GM18867 (cell line): ENCODE measurements around the gene WWOX.

Source experiments
- ATAC-seq: cut with Tn5 transposase; IDR thresholded peaks from one replicate; pipeline ENCODE4 v1.9.1; 2021; ENCODE audit warnings: mild to moderate bottlenecking, moderate library complexity; ENCODE audit not compliant: unreplicated experiment

WWOX gene

DNA sequence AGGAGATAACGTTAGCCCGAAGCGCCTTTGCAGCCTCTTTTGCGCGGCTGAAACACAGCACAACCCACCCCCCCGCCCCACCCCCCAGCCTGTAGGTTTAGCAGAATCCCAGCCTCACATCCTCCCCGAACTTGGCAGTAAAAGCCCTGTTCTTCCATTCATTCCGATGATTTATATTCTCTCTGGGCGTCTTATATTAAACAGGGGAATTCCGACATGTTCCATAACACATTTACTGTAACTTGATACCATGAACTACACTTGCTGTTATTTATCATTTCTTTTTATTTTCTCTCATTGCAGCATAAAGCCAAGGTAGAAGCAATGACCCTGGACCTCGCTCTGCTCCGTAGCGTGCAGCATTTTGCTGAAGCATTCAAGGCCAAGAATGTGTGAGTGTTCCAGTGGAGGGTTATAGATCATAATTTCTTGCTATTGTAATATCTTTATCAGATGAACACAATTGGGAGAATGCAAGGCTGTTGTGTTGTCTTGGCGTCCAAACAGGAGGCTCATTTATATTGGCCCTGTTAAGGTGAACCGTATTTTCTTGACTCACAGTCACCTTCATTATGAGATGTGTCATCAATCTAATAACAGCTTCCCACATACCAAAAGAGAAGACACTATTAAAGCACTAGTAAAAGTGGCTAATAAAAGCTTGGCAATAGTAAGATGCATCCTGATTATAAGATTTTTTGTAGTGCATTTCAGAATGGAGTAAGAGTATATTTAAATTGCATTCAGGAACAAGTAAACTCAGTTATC lies 287.3 kb downstream of the WWOX start:
- ATAC-seq: no peak

DNA sequence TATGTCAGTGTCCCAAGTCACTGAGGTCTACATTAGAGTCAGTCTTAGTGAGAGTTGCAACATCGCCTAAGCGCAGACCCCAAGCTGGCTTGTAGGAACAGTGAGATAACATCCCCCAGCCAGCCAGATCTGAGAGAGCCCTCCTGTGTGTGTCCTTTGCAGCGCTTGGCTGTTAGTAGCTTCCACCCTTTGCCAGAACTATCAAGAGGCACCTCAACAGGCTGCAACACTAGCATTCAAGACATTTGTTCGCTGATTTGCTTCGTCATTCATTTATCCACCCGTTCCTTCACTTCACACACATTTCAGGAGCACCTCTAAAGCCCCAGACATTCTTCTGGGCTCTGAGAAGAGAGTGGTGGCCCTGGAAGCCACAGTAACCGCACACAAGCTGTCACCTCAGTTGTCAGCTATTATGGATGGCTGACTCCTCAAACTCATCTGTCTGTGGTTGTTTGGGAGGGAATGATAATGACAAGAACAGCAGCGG lies 289.6 kb downstream of the WWOX start:
- no peak for ATAC-seq

DNA sequence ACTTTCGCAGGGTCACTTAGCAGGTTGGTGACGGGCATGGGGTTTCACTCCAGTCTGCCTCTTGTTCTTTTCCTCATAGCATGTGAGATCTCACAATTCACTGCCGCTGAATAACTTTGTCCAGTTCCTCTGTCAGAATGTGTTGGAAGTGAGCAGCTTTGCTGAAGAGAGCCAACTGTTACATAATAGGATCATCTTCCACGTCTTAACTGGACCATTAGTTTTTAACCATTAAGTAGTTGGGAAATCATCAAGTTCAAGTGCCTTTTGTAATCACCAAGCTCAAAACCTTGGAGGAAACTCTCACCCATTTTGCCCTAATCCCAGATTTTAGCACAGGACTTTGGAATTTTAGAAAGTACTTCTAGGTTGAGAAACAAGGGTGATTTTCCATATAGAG lies 290.6 kb downstream of the WWOX start:
- no peak for ATAC-seq

DNA sequence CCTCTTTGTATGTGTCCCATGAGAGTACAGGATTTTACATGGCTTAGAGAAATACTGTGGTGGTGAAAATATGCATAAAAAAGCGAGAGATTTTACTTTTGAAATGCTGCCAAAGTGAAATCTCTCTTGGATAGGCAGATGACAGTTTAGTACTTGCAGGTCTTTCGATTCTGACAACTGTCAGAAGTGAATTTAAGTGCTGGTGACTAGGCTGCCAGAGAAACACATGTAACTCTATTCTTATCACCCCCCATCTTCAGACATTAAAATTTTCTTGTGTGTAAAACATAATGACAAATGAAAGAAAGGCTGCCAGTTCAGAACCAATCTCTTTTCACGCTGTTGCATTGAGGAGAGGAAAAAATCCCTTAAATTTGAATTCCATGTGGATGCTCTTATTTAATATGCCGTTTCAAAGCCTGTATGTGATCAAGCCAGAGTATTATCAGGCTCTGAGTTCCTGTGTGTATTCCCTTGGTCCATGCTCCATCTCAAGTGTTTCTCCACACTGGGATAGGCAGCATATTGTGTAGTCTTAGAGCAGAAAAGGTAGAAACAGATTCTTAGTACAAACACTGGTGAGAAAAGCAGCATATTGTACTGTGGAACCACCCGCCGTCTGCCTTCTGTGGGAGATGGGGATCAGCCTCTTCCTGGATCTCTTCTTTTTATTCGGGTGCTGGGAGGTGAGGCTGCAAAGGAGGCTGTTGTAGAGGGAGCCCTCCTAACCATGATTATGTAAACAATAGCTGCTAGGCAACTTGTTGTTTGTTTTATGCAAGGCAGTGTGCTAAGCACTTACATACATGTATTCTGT lies 291.3 kb downstream of the WWOX start:
- ATAC-seq: no peak

DNA sequence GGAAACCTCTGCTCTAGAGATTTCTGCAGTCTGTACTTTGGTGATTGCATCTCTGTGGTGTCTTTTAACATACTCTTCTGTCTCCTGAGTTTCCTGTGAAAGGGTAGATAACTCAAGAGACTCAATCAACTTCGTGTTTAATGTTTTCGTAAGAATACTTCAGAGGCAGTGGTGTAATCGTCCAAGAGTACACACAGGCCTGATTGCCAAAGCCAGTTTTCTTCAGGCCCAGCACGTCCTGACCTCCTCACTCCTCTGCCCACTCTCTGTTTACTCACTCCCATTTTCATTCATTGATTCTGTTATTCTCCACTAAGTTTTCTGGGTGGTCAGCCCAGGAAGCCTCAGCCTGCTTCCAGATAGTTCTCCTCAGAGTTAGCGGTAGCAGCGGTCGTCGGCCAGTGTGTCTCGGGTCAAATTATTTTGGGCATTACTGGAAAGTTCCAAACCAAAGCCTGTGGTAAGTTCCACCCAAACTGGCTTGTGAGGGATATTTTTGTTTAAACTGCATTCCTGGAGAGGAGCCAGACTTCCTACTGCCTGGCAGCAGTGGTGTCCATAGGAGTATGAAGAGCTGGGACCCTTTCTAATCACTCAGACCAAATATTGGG lies 293.2 kb downstream of the WWOX start:
- no peak for ATAC-seq

DNA sequence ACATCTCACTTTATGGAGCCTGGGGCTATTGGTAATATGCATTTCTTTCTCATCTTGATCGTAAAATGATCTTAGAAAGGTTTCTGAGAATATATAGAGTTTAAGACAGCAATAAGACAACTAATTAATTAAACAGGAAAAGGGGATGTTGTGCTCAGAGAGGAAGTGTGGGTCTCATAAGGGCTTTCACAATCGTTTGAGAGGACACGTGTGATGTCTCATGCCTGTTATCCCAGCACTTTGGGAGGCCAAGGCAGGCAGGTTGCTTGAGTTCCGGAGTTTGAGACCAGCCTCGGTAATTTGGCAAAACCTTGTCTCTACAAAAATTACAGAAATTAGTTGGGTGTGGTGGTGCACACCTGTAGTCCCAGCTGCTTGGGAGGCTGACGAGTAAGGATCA lies 295.6 kb downstream of the WWOX start:
- ATAC-seq: no peak

DNA sequence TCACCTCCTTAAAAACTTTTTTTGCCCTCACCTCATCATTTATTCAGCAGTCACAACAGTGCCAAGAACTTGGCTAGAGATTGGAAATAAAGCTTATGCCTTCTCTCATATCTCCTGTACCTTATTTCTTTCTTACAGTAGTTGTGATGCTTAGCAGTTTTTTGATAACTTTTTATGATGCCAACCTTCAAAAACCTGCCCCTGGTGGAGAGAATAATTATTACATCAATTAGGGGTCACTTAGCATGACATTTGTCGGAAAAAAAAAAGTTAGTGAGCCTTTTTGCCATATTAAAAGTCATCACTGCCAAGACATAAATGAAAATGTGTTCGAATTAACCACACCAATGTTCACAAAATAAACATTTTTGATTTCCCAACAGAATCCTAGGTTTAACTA lies 296.6 kb downstream of the WWOX start:
- no peak for ATAC-seq

DNA sequence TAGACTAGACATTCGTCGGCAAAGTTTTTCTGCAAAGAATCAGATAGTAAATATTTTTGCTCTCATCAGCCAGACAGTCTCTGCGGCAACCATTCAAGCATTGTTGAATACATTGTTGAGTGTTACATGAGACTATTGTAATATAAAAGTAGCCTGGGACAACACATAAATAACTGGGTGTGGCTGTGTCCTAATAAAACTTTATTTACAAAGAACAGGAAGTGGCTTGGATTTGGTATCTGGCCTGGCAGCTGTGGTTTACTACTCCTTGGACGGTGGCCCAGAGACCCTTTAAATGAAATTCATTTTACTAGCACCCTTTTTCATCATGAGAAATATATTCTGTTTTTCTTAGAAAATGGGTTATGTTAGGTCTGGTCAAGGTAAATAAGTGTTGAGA lies 297.2 kb downstream of the WWOX start:
- no peak for ATAC-seq

DNA sequence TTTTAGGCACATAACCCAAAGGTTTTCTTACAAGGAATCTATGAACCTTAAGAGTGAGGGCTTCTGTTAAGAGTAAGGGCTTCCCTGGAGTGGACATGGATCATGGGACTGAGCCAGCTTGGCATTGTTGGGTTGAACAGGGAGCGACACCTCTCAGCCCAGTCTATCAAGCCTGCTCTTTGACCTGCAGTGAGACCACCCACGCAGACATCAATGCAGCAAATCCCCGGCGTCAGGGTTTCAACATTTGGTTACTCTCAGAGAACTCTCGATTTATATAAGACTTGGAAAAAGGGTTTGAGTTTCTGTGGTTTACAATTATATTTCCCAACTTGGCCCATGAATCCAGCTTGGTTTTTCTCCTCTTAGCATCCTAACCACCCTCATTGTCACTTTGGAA lies 299.9 kb downstream of the WWOX start:
- ATAC-seq: no peak

DNA sequence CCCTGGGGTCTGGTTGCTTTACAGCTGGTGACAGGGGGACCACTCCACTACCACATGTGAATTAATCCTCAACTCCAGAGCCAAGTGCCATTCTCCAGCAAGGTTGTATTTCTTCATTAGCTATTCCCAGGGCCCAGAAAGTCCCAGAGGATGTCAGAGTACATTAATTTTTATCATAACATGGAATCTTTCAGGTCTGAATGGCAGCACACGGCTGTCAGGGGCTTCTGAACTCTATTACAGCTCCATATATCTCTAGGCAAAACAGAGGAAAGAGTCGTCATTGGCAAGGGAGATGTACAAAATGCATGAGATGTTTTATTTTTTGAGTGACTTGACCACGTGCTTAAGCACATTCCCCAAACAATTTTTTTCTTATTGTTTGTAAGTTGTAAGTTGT lies 303.4 kb downstream of the WWOX start:
- ATAC-seq: no peak

DNA sequence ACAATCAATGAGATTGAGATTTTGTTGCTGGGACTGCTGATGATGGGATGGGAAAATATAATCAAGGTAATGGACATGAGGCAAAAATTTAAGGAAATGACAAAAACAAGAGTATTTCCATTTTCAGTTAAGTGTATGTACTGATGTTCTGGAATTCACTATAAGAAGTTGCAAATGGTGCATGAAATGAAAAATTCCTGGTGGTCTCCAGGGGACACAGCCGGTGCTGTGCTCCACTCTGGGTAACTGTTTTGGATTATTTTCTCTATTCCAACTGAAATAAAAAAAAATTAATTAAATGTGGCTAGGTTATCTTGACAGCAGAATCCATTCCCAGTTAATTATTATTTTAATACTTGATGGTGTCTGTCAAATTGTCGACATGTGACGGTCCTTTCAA lies 305.6 kb downstream of the WWOX start:
- no peak for ATAC-seq

DNA sequence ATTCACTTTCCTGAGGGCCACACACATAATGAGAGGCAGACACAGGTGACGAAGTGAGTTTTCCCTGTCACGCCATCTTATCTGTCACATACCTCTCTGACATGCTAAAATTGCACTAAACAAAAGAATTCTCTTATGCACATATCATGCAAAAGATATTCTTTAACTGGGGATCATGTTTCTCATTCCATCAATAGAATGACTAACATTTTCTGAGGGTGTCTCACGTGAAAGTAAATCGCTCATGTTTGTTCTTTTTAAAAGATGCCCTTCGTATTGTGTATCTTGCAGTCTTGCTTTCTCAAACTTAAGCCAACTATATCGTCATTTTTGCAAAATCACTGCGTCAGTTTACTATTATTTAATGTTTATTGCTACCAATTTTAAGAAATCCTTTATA lies 306.4 kb downstream of the WWOX start:
- no peak for ATAC-seq

DNA sequence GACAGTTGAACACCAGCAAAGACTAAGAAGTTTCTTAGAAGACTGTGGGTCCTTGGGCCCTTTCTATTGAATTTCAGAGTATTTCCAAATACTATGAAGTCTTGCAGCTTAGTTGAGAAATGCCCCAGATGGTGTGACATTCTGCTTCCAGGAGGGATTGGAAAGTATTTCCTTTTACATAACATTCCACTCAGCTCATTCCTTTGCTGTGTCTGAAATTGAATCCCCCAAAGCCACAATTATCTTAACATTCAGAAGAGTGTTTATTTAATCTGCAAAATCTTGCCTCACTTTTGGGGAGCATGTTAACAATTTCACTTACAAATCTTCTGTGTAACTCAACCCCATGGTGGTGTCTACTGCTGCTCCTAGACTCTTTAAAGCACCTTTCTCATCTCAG lies 307.7 kb downstream of the WWOX start:
- no peak for ATAC-seq

DNA sequence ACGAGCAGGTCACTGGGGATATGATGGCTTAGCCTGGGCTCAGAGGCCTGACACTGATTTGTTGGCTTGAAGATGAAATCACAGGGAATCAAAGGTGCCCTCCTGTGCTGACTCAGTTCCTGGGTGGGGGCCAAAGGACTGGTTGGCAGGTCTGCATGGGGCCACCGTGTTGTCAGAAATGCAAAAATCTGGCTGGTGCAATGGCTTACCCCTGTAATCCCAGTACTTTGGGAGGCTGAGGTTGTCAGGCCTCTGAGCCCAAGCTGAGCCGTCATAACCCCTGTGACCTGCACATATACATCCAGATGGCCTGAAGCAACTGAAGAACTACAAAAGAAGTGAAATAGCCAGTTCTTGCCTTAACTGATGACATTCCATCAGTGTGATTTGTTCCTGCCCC lies 314.2 kb downstream of the WWOX start:
- no peak for ATAC-seq

DNA sequence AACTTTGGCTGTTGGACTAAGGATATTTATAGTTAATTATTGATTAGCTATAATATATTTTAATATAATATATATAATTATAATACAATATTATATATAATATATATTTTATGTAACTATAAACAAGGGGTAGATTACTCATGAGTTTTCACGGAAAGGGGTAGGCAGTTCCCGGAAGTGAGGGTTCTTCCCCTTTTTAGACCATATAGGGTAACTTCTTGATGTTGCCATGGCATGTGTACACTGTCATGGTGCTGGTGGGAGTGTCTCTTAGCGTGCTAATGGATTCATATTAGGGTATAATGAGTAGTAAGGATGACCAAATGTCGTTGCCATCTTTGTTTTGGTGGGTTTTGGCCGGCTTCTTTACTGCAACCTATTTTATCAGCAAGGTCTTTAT lies 315.6 kb downstream of the WWOX start:
- ATAC-seq: no peak

DNA sequence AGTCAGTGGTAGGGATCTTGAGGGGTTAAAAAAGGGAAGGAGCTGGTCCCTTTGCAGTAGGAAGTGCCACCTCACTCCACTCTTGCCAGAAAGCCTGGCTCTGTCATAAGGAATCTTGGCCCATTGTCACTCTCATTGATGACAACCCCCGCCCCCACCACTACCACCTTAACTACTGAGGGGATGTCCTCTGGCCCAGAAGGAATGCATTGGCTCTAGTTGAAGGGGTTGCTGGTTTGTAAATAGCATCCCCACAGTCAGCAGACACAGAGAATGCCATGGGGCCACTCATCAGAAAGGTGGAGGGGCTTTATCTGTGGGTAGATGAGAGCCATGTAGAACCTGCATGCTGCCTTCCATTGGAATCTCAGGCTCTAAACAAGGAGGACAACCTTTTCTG lies 316.2 kb downstream of the WWOX start:
- no peak for ATAC-seq

DNA sequence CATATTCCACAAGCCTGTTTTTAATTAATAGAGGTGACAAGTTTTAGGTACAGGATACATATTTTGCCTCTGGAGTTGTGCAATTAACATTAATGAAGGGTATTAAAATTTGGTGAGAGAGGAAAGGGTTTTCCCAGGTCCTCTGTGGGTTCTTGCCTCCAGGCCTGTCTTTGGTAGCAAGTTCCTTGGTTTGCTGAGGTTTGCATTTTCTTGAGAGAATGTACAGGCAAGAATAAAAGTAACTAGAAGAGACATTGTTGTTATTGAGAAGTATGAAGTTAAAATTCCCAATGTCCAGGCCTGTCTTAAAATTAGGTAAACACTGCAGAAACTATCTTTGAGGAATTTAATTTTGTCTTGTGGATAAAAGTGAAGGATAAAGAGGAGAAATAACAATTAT lies 316.9 kb downstream of the WWOX start:
- no peak for ATAC-seq

DNA sequence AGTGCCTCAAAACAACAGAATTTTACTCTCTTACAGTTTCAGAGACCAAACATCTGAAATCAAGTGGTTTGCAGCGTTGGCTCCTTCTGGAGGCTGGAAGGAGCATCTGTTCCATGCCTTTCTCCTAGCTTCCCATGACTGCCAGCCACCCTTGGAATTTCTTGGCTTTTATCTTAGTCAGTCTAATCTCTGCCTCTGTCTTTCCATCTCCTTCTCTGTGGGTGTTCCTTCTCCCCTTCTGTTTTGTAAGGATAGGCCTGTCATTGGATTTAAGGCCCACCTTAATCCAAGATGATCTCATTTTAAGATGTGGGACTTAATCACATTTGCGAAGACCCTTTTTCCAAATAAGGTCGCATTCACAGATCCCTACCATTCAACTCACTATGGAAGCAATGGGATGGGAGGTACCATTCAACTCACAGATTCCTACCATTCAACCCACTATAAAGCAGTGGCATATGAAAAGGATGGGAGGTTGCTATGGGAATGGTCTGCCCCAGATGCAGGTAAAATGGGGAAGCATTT lies 321.8 kb downstream of the WWOX start:
- no peak for ATAC-seq

DNA sequence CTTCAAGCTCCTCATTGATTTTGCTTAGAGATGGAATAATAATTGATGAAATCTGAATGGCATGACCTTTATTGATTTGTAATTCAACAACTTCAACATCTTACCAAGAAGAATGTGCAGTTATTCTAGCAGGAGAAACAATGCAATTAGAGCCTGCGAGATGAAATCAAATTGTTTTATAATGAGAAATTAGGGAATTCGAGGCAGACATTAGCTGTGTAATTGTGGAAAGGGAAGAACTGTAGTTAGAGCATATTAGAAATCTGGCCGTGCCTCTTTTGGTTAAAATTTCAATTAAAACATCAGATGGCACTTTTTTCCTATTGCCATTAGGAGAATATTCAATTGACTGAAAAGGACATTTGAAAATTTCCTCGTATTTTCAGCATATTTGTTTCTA lies 325.8 kb downstream of the WWOX start:
- ATAC-seq: no peak

DNA sequence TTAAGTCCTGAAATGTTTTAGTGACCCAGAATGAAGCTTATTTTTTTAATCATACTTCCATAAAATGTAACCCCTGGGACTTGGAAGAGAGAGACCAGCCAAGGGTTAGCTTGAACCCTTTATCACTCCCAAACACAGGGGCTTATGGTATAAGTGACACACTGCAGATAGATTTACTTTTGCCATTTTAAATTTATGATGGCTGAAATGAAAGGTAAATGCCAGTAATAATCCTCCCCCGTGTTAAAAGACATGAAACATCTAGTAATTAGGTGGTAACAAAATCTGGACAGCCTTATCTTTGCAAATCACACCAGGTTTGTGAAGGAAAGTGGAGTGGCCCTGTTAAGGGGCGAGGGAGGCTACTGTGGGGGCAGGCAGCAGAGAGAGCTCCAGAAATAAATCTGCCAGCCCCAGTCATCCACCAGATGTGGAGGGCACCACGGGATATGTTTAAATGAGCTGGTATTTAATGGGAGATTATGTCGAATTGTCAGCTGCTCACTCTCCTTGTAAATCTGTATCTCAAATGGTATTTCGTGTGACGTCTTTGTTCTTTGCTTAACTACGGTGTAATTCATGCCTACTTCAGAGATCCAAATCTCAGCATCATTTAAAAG lies 326.5 kb downstream of the WWOX start:
- ATAC-seq: no peak

DNA sequence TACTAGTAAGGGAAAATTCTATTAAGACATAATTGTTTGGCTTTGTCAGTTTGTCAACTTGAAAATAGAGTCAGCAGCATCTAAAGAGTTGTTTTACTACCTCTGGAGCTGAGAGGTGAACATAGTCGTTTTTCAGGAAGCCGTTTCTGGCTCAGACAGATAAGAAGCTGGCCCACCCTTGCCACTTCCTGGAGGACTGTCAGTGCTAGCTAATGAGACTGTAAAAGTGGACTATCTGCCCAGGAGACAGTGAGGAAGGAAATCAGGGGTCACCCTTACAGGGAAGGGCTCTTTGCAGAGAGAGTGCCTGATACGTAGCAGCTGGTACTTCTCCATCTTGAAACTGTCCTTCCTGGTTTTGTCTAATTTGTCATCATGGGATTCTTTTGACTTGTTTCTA lies 328.7 kb downstream of the WWOX start:
- no peak for ATAC-seq
